ENCODE results near the gene GAR1. TPM values are rescaled to one million over a fixed set of nuclear protein-coding genes. Genes with fewer than 3 reads are reported as not detected.

GAR1 gene
- total and polyA plus RNA-seq, 2 experiments from 2014 or later, result 13.4 to 29.2 TPM

DNA sequence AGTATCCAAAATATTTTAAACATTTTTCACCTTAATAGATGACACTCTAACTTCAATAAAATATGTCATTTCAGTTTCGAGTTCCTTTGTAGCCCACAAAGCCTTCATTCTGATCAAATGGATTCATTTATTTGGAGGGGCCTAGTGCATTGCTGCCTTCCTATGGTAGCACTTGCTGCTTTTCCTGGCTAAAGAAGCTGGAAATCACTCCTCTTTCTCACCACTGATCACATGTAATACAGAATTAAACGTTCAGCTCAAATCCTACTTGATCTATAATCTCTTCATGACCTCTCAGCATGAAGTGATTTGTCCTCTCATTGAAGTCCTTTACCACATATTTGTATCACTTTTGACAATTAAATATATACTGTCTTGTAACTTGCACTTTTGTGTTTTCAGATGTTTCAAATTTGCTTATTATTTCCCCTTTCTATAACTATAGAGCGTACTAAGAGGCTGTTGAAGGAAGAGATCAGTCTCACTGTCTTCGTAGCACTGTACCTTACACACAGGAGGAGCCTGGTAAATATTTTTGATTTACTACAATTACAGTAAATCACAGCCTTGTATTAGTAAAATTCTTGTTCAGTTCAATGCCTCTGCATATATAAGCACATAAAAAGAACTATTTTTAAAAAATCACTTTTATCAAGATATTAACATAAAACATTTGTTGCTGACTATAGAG lies 14.3 kb upstream of the GAR1 start:
- Histone ChIP-seq H3K27ac (no peak overlapping the region), H3K4me3 (no peak overlapping the region), H3K9me3 (ENCODE audit: low read depth) (no peaks in the 10 kb centered on the region), H3K4me1 (ENCODE audit: low read depth) (no peaks in the 10 kb centered on the region), H3K27me3 (no peaks in the 10 kb centered on the region), H3K36me3 (no peaks in the 10 kb centered on the region)
- peak in 1 of 2 donors; percentile 14 for DNase-seq (ENCODE audit: low read depth in 1 of 2, low spot score in 1 of 2)
- TF ChIP-seq, protein P1, sequence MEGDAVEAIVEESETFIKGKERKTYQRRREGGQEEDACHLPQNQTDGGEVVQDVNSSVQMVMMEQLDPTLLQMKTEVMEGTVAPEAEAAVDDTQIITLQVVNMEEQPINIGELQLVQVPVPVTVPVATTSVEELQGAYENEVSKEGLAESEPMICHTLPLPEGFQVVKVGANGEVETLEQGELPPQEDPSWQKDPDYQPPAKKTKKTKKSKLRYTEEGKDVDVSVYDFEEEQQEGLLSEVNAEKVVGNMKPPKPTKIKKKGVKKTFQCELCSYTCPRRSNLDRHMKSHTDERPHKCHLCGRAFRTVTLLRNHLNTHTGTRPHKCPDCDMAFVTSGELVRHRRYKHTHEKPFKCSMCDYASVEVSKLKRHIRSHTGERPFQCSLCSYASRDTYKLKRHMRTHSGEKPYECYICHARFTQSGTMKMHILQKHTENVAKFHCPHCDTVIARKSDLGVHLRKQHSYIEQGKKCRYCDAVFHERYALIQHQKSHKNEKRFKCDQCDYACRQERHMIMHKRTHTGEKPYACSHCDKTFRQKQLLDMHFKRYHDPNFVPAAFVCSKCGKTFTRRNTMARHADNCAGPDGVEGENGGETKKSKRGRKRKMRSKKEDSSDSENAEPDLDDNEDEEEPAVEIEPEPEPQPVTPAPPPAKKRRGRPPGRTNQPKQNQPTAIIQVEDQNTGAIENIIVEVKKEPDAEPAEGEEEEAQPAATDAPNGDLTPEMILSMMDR (IDR thresholded peaks at IDR 0.05; ENCODE audit: low read depth, low read length), result no peak

DNA sequence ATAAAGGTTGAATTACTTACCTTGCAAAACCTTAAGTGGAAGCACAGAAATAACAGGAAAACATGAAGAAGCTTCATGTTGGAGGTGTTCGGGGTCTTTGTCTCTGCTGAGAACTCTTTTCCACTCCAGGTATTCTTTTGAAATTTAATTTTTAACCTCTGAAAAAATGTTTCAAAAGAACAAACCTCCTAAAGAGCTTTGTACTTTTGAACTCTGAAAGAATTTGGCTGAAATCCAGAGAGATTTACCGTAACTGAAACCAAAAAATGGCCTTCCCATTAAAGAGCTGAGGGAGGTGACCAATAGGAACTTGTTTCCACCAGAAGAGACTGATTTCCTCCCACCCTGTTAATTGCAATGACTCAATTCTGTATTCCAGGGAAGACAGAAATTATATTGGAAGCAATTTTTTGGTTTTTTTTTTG lies 13.7 kb upstream of the GAR1 start, which contains the start of gene CFI:
TSS of gene CFI (minus strand) at position 105 of the 425 bp plus-strand sequence. CDS start at position 77, 28 bp downstream.
- Histone ChIP-seq H3K36me3 (no peaks in the 10 kb centered on the region), H3K9me3 (ENCODE audit: low read depth) (no peaks in the 10 kb centered on the region), H3K27ac (no peak within 1 kb of the TSS), H3K4me1 (ENCODE audit: low read depth) (no peaks in the 10 kb centered on the region), H3K27me3 (no peaks in the 10 kb centered on the region), H3K4me3 (no peak within 1 kb of the TSS)
- TF ChIP-seq, protein P1 (IDR thresholded peaks at IDR 0.05; ENCODE audit: low read depth, low read length), result no peak
- peak in 1 of 2 donors; percentile 91 for DNase-seq (ENCODE audit: low read depth in 1 of 2, low spot score in 1 of 2)

DNA sequence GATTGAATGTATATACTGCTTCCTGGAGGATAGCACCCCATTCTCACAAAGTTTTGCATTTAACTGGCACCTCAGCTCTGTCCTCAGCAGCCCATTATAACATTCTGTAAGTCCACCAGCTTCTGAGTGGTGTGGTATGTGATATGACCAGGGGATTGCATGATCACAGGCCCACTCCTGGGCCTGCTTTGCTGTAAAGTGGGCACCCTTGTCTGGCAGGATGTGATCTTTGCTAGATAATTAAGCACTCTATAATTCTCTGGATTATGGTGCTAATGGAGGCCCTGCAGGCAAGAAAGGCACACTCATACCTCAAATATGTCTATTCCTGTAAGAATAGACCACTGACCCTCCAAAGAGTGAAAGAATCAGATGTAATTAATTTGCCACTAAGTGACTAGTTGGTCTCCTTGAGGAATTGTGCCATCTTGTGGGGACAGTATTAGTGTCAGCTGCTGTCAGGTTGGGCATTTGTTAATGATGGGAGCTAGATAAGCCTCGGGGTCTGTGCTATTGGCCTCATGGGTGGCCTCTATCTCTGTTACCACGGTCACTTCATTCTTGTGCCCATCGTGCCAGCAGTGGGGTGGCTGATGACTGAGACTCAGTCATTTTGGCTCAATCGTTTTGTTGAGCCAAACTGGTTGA lies 11.5 kb upstream of the GAR1 start:
- peak; percentile 23 to 68 for DNase-seq (ENCODE audit: low read depth in 1 of 2, low spot score in 1 of 2)
- TF ChIP-seq, protein P1 (IDR thresholded peaks at IDR 0.05; ENCODE audit: low read depth, low read length), result peak; percentile 31
- Histone ChIP-seq H3K36me3 (no peaks in the 10 kb centered on the region), H3K4me3 (no peak overlapping the region), H3K27ac (no peak overlapping the region), H3K27me3 (no peaks in the 10 kb centered on the region), H3K9me3 (ENCODE audit: low read depth) (no peaks in the 10 kb centered on the region), H3K4me1 (ENCODE audit: low read depth) (no peaks in the 10 kb centered on the region)

DNA sequence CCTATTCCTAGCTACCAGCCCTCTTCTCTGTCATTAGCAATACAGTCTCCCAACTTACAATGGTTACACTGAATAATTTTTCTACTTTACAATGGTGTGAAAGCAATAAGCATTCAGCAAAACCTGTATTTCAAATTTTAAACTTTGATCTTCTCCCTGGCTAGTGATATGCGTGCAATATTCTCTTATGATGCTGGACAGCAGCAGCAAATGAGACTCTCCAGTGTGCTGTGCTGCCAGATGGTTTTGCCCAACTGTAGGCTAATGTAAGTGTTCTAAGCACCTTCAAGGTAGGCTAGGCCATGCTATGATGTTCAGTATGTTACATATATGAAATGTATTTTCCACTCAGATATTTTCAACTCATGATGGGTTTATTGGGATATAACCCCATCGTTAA lies 5.9 kb upstream of the GAR1 start:
- Histone ChIP-seq H3K4me3 (no peak overlapping the region), H3K9me3 (ENCODE audit: low read depth) (no peaks in the 10 kb centered on the region), H3K27me3 (no peaks in the 10 kb centered on the region), H3K27ac (no peak overlapping the region), H3K36me3 (no peaks in the 10 kb centered on the region), H3K4me1 (ENCODE audit: low read depth) (no peaks in the 10 kb centered on the region)
- TF ChIP-seq, protein P1 (IDR thresholded peaks at IDR 0.05; ENCODE audit: low read depth, low read length), result no peak
- no peak for DNase-seq (ENCODE audit: low read depth in 1 of 2, low spot score in 1 of 2)

DNA sequence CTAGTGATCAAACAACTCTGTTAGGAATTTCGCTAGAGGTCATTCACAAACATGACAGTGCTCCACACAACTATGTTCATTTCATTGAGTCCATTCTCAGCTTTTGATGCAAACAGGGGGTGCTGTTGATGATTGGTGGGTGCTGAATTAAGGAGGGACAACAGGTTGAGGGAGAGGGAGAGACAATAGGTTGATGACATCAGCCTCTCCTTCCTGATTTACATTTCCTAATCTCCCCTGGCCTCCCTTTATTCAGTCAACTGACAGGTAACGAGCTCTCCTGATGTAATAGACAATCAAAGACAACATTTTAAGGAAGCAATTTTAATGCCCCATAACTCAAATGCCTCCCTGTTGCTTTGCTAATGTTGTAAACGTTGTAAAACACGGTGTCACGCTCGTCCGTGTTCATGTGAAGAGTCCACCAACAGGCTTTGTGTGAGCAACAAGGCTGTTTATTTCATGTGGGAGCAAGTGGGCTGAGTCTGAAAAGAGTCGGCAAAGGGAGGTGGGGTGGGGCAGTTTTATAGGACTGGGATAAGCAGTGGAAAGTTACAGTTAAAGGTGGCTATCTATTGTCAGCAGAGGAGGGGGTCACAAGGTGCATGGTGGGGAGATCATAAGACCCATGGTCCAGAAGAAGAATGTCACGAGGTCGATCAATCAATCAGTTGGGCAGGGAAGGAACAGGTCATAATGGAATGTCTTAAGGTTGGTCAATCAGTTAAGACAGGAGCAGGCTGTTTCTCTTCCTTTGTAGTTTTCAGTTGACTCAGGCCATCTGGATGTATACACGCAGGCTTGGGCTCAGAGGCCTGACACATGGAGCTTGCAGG lies 4.8 kb upstream of the GAR1 start:
- Histone ChIP-seq H3K36me3 (no peaks in the 10 kb centered on the region), H3K9me3 (ENCODE audit: low read depth) (no peaks in the 10 kb centered on the region), H3K4me1 (ENCODE audit: low read depth) (no peaks in the 10 kb centered on the region), H3K4me3 (no peak overlapping the region), H3K27ac (no peak overlapping the region), H3K27me3 (no peaks in the 10 kb centered on the region)
- TF ChIP-seq, protein P1 (IDR thresholded peaks at IDR 0.05; ENCODE audit: low read depth, low read length), result no peak
- no peak for DNase-seq (ENCODE audit: low read depth in 1 of 2, low spot score in 1 of 2)
